Psoas muscle (tissue), 8 donors: Measurements from ENCODE around the gene LRRC17. TPM values are rescaled to one million over a fixed set of nuclear protein-coding genes. Genes with fewer than 3 reads are reported as not detected.

Source experiments
- ATAC-seq, 4 donors: fragments of 200-7000 bp; cut with Tn5 transposase; one replicate each; pipeline ENCODE4 v1.9.1; 2020; ENCODE audit warnings: moderate library complexity in 3 of 4, mild to moderate bottlenecking in 2 of 4
- DNase-seq, 2 donors: peaks; one replicate each; pipeline ENCODE4 v3.0.0-alpha.2; 2020
- H3K27ac ChIP-seq: fragments of 200-600 bp; one replicate; pipeline ENCODE4 v1.8.0; 2022
- H3K27me3 ChIP-seq, 3 donors: fragments of 200-600 bp in 1 of 3; one replicate each; pipeline versions ENCODE4 v1.6.1 to v1.8.0; 2013 to 2022; ENCODE audit warnings: low read length in 2 of 3, mild to moderate bottlenecking in 2 of 3, moderate library complexity in 1 of 3; ENCODE audit not compliant: insufficient read depth in 3 of 3
- H3K36me3 ChIP-seq, 2 donors: fragments of 200-600 bp in 1 of 2; one replicate each; pipeline versions ENCODE4 v1.6.1 to v1.8.0; 2013 to 2022; ENCODE audit warnings: low read depth in 1 of 2, mild to moderate bottlenecking in 1 of 2, moderate library complexity in 1 of 2; ENCODE audit not compliant: insufficient read depth in 1 of 2
- H3K4me1 ChIP-seq: fragments of 200-600 bp; one replicate; pipeline ENCODE4 v1.8.0; 2022
- H3K4me3 ChIP-seq: fragments of 200-600 bp; one replicate; pipeline ENCODE4 v1.8.0; 2022; ENCODE audit warnings: mild to moderate bottlenecking
- H3K9me3 ChIP-seq: fragments of 200-600 bp; one replicate; pipeline ENCODE4 v1.8.0; 2022
- CTCF ChIP-seq: fragments of 200-600 bp; IDR thresholded peaks from one replicate; pipeline ENCODE4 v1.8.0; 2022; ENCODE audit warnings: antibody characterized with exemption
- WGBS, 3 donors: extraction: QIAGEN DNeasy Blood & Tissue Kit; methylation state at CpG; one replicate each; pipeline versions ENCODE4 v1.1.6 to v1.1.7; 2013; 5-methylcytosine and 5-hydroxymethylcytosine counted together
- intact Hi-C, 2 donors: fragments of 100-400 bp; cut with DNase I; formaldehyde crosslinking; loops; one replicate each; pipeline versions ENCODE4 v1.11.0 to v1.14.2; 2022
- polyA plus RNA-seq, 3 donors: library from polyadenylated mRNA; stranded (reverse); fragments of 200-250 nt; gene quantifications; one replicate each; pipeline ENCODE4 v1.2.3, GENCODE V29; 2013
- total RNA-seq, 4 donors: library from RNA; stranded (reverse); fragmentation: NEBNext Ultra II Directional in 2 of 4; extraction: Animal tissue kit (Norgen Biotek cat#: 25700) in 2 of 4; gene quantifications; one replicate each; pipeline versions ENCODE4 v1.2.1 to v1.2.4, GENCODE V29; 2021 to 2023
- donor health status: healthy with polysubstance abuse.
- donor health status: DM: no; HTN: no; CAD: no; lungs with moderate emphysema.
- donor health status: Bipolar disorder and iron deficiency.
- donor health status: healthy.
- donor health status: DM: yes; HTN: yes; CAD: no.
- donor health status: DM: no; HTN: no; CAD: no.
- donor health status: DM: no; HTN: no; CAD: no.
- donor health status: DM: yes; HTN: yes; CAD: no.

The LRRC17 gene
- total and polyA plus RNA-seq, 7 donors, result 0.34 to 3.6 (median 0.84) TPM

GRCh38 chr7:102966465-102966864, 53.7 kb downstream of the LRRC17 start:
- Histone ChIP-seq H3K27ac (no peak overlapping the region), H3K4me1 (no peaks in the 10 kb centered on the region), H3K4me3 (no peak overlapping the region), H3K27me3 (no peaks in the 10 kb centered on the region), H3K36me3 (no peaks in the 10 kb centered on the region), H3K9me3 (no peaks in the 10 kb centered on the region)
- intact Hi-C loops, result no loop called here
- ATAC-seq (no peak), DNase-seq (no peak)
- TF ChIP-seq CTCF, result no peak
- 56 to 77% (median 60%) methylated on average over 2 of the region's 2 CpGs for WGBS, 3 donors

- Histone ChIP-seq H3K27me3 (no peaks in the 10 kb centered on the region), H3K27ac (no peak overlapping the region), H3K4me1 (no peaks in the 10 kb centered on the region), H3K9me3 (no peaks in the 10 kb centered on the region), H3K4me3 (no peak overlapping the region), H3K36me3 (no peaks in the 10 kb centered on the region)
- intact Hi-C loops, result no loop called here
- no peak for TF ChIP-seq CTCF
- DNase-seq (no peak), ATAC-seq (no peak)
Observed at GRCh38 chr7:102967798-102968197, 55.0 kb downstream of the LRRC17 start.

GRCh38 chr7:102973096-102973802, 60.4 kb downstream of the LRRC17 start:
- 86 to 94% (median 91%) methylated on average over 23 of the region's 23 CpGs for WGBS, 3 donors
- no peaks in the 10 kb centered on the region for H3K4me1 ChIP-seq
- H3K27me3 ChIP-seq, result no peaks in the 10 kb centered on the region
- DNase-seq (no peak), ATAC-seq (no peak)
- intact Hi-C loops, result no loop called here
- no peaks in the 10 kb centered on the region for H3K9me3 ChIP-seq
- H3K4me3 ChIP-seq, result no peak overlapping the region
- no peaks in the 10 kb centered on the region for H3K36me3 ChIP-seq
- H3K27ac ChIP-seq, result no peak overlapping the region
- TF ChIP-seq CTCF, result no peak

GRCh38 chr7:102974366-102975236, 61.8 kb downstream of the LRRC17 start:
- H3K9me3 ChIP-seq, result peaks cover 3% of the 10 kb centered on the region
- no peaks in the 10 kb centered on the region for H3K27me3 ChIP-seq
- 82 to 88% (median 83%) methylated on average over 15 of the region's 15 CpGs for WGBS, 3 donors
- no peaks in the 10 kb centered on the region for H3K4me1 ChIP-seq
- H3K36me3 ChIP-seq, result no peaks in the 10 kb centered on the region
- H3K27ac ChIP-seq, result no peak overlapping the region
- intact Hi-C loops, result no loop called here
- no peak for ATAC-seq
- H3K4me3 ChIP-seq, result no peak overlapping the region
- no peak for DNase-seq
- TF ChIP-seq CTCF, result no peak
